NCI-H1105 treated with DMSO at 0.1 percent for 48 hours (cell line): ENCODE results near the gene PRKCE.
"Not testable (repeated sequence)": the region's sequence is repeated elsewhere in the genome, so short reads cannot be mapped to it uniquely, and the experiment has no call there.

ENCODE experiments used
- DNase-seq: peaks from one replicate; lab custom pipeline; 2025; lab: John Stamatoyannopoulos, UW

PRKCE gene

GRCh38 chr2:45699032-45699658 is 47.7 kb downstream of the PRKCE start:
- no peak for DNase-seq

GRCh38 chr2:45700407-45701013 is 49.0 kb downstream of the PRKCE start:
- no peak for DNase-seq

GRCh38 chr2:45705233-45705632 is 53.8 kb downstream of the PRKCE start:
- DNase-seq: no peak

GRCh38 chr2:45706033-45706432 is 54.6 kb downstream of the PRKCE start:
- no peak for DNase-seq

GRCh38 chr2:45707006-45707405 is 55.5 kb downstream of the PRKCE start:
- no peak for DNase-seq

- no peak for DNase-seq
These were observed 56.2 kb downstream of the PRKCE start for GRCh38 chr2:45707661-45708060.

GRCh38 chr2:45708501-45708900 is 57.0 kb downstream of the PRKCE start:
- no peak for DNase-seq

- no peak for DNase-seq
These were observed 57.7 kb downstream of the PRKCE start for GRCh38 chr2:45709137-45709536.

GRCh38 chr2:45710468-45710867 is 59.0 kb downstream of the PRKCE start:
- no peak for DNase-seq

- DNase-seq: no peak
These were observed 59.7 kb downstream of the PRKCE start for GRCh38 chr2:45711224-45711623.

GRCh38 chr2:45712570-45712969 is 61.1 kb downstream of the PRKCE start:
- no peak for DNase-seq

GRCh38 chr2:45713136-45713535 is 61.7 kb downstream of the PRKCE start:
- no peak for DNase-seq

GRCh38 chr2:45713591-45713990 is 62.1 kb downstream of the PRKCE start:
- no peak for DNase-seq

GRCh38 chr2:45714679-45715078 is 63.2 kb downstream of the PRKCE start:
- no peak for DNase-seq

- no peak for DNase-seq
These were observed 64.3 kb downstream of the PRKCE start for GRCh38 chr2:45715601-45716379.

- DNase-seq: not testable (repeated sequence)
These were observed 65.0 kb downstream of the PRKCE start for GRCh38 chr2:45716432-45716831.

GRCh38 chr2:45716915-45717314 is 65.4 kb downstream of the PRKCE start:
- DNase-seq: no peak

- no peak for DNase-seq
These were observed 68.7 kb downstream of the PRKCE start for GRCh38 chr2:45720210-45720609.

- DNase-seq: no peak
These were observed 69.7 kb downstream of the PRKCE start for GRCh38 chr2:45721150-45721549.

- no peak for DNase-seq
These were observed 71.0 kb downstream of the PRKCE start for GRCh38 chr2:45722477-45722876.

GRCh38 chr2:45723857-45724256 is 72.4 kb downstream of the PRKCE start:
- DNase-seq: no peak

GRCh38 chr2:45724335-45724734 is 72.9 kb downstream of the PRKCE start:
- no peak for DNase-seq

- no peak for DNase-seq
These were observed 74.3 kb downstream of the PRKCE start for GRCh38 chr2:45725731-45726130.
